Ishikawa (cell line): ENCODE data around the gene MRPL18.

Source experiments
- EGR1 ChIP-seq: IDR thresholded peaks from 2 replicates; pipeline ENCODE4 v1.6.1; 2012
- REST ChIP-seq: IDR thresholded peaks from 2 replicates; pipeline ENCODE4 v1.6.1; 2012; ENCODE audit warnings: low read depth, mild to moderate bottlenecking

GRCh38 chr6:159807150-159807858 is 17.0 kb downstream of the MRPL18 start:
- TF ChIP-seq EGR1 (no peak), REST (no peak)
